ENCODE measurements around the gene DSP.

DSP gene

GRCh38 chr6:7561153-7561964 is 19.9 kb downstream of the DSP start:
- H3K4me2 ChIP-seq (ENCODE audit: low read depth, low read length): no peak overlapping the region

GRCh38 chr6:7562769-7563168 is 21.3 kb downstream of the DSP start:
- H3K4me1 ChIP-seq (ENCODE audit: low read length): no peaks in the 10 kb centered on the region
- no peaks in the 10 kb centered on the region for H3K9me3 ChIP-seq (replicated peaks; ENCODE audit: insufficient read depth, low read length)
- H3K9ac ChIP-seq (ENCODE audit: low read length): no peak overlapping the region
- H3K27me3 ChIP-seq (replicated peaks; ENCODE audit: insufficient read depth, low read length): no peaks in the 10 kb centered on the region
- no peaks in the 10 kb centered on the region for H4K20me1 ChIP-seq (ENCODE audit: insufficient read depth, low read length)
- H3K9me2 ChIP-seq (replicated peaks; ENCODE audit: insufficient read depth, low read length): no peaks in the 10 kb centered on the region
- no peak overlapping the region for H2AFZ ChIP-seq (ENCODE audit: low read length)
- H3F3A ChIP-seq (ENCODE audit: insufficient read depth, low read length): no peaks in the 10 kb centered on the region
- no peak for DNase-seq
- no peak overlapping the region for H3K27ac ChIP-seq (ENCODE audit: low read length)
- H3K4me2 ChIP-seq (ENCODE audit: low read depth, low read length): no peak overlapping the region
- no peak overlapping the region for H3K4me3 ChIP-seq (ENCODE audit: low read length)
- TF ChIP-seq EZH2 (optimal IDR thresholded peaks at IDR 0.05; ENCODE audit: low read depth, low read length): no peak
- TF ChIP-seq, protein P1, sequence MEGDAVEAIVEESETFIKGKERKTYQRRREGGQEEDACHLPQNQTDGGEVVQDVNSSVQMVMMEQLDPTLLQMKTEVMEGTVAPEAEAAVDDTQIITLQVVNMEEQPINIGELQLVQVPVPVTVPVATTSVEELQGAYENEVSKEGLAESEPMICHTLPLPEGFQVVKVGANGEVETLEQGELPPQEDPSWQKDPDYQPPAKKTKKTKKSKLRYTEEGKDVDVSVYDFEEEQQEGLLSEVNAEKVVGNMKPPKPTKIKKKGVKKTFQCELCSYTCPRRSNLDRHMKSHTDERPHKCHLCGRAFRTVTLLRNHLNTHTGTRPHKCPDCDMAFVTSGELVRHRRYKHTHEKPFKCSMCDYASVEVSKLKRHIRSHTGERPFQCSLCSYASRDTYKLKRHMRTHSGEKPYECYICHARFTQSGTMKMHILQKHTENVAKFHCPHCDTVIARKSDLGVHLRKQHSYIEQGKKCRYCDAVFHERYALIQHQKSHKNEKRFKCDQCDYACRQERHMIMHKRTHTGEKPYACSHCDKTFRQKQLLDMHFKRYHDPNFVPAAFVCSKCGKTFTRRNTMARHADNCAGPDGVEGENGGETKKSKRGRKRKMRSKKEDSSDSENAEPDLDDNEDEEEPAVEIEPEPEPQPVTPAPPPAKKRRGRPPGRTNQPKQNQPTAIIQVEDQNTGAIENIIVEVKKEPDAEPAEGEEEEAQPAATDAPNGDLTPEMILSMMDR (IDR thresholded peaks at IDR 0.05; ENCODE audit: low read length): no peak
- no peaks in the 10 kb centered on the region for H3K36me3 ChIP-seq (replicated peaks; ENCODE audit: insufficient read depth, low read length)
- no peaks in the 10 kb centered on the region for H3K79me2 ChIP-seq (ENCODE audit: low read length)

More at GRCh38 chr6:7561153-7561964, 19.9 kb downstream of the DSP start:
- no peaks in the 10 kb centered on the region for H3K9me2 ChIP-seq (replicated peaks; ENCODE audit: insufficient read depth, low read length)
- no peak overlapping the region for H2AFZ ChIP-seq (ENCODE audit: low read length)
- no peak overlapping the region for H3K4me3 ChIP-seq (ENCODE audit: low read length)
- no peaks in the 10 kb centered on the region for H3K9me3 ChIP-seq (replicated peaks; ENCODE audit: insufficient read depth, low read length)
- no peaks in the 10 kb centered on the region for H3K4me1 ChIP-seq (ENCODE audit: low read length)
- H3K79me2 ChIP-seq (ENCODE audit: low read length): no peaks in the 10 kb centered on the region
- no peaks in the 10 kb centered on the region for H3K27me3 ChIP-seq (replicated peaks; ENCODE audit: insufficient read depth, low read length)
- TF ChIP-seq EZH2 (optimal IDR thresholded peaks at IDR 0.05; ENCODE audit: low read depth, low read length) (no peak), EZH2phosphoT487 (IDR thresholded peaks at IDR 0.05; ENCODE audit: low read length) (no peak)
- TF ChIP-seq, protein P1 (IDR thresholded peaks at IDR 0.05; ENCODE audit: low read length): no peak
- no peak for DNase-seq
- H3K9ac ChIP-seq (ENCODE audit: low read length): no peak overlapping the region
- H3K27ac ChIP-seq (ENCODE audit: low read length): no peak overlapping the region
- no peaks in the 10 kb centered on the region for H4K20me1 ChIP-seq (ENCODE audit: insufficient read depth, low read length)
- no peaks in the 10 kb centered on the region for H3K36me3 ChIP-seq (replicated peaks; ENCODE audit: insufficient read depth, low read length)
- no peaks in the 10 kb centered on the region for H3F3A ChIP-seq (ENCODE audit: insufficient read depth, low read length)

- Histone ChIP-seq H3K79me2 (ENCODE audit: low read length) (no peaks in the 10 kb centered on the region), H3K36me3 (replicated peaks; ENCODE audit: insufficient read depth, low read length) (no peaks in the 10 kb centered on the region), H3K4me1 (ENCODE audit: low read length) (no peaks in the 10 kb centered on the region), H3K9me2 (replicated peaks; ENCODE audit: insufficient read depth, low read length) (no peaks in the 10 kb centered on the region), H2AFZ (ENCODE audit: low read length) (no peak overlapping the region), H3K27me3 (replicated peaks; ENCODE audit: insufficient read depth, low read length) (no peaks in the 10 kb centered on the region), H3F3A (ENCODE audit: insufficient read depth, low read length) (no peaks in the 10 kb centered on the region), H4K20me1 (ENCODE audit: insufficient read depth, low read length) (no peaks in the 10 kb centered on the region), H3K9me3 (replicated peaks; ENCODE audit: insufficient read depth, low read length) (no peaks in the 10 kb centered on the region), H3K4me3 (ENCODE audit: low read length) (no peak overlapping the region), H3K9ac (ENCODE audit: low read length) (no peak overlapping the region), H3K27ac (ENCODE audit: low read length) (no peak overlapping the region), H3K4me2 (ENCODE audit: low read depth, low read length) (no peak overlapping the region)
- no peak for TF ChIP-seq EZH2 (optimal IDR thresholded peaks at IDR 0.05; ENCODE audit: low read depth, low read length)
- no peak for TF ChIP-seq EZH2phosphoT487 (IDR thresholded peaks at IDR 0.05; ENCODE audit: low read length)
- TF ChIP-seq, protein P1 (IDR thresholded peaks at IDR 0.05; ENCODE audit: low read length): no peak
- no peak for DNase-seq
Observed at GRCh38 chr6:7566107-7566506, 24.6 kb downstream of the DSP start.

Measured in MM.1S (cell line).